ENCODE results near the gene NRF1.

Gene NRF1

GRCh38 chr7:129767120-129768015 lies 155.8 kb downstream of the NRF1 start:
- no peak overlapping the region for H3K4me3 ChIP-seq (replicated peaks; ENCODE audit: low read depth, low read length)
- TF ChIP-seq CTCF (IDR thresholded peaks at IDR 0.05; ENCODE audit: low read depth, low read length, missing control alignments), result no peak
- DNase-seq (ENCODE audit: extremely low read depth, low read depth), result no peak

GRCh38 chr7:129768614-129769399 lies 157.3 kb downstream of the NRF1 start:
- DNase-seq (ENCODE audit: extremely low read depth, low read depth), result no peak
- H3K4me3 ChIP-seq (replicated peaks; ENCODE audit: low read depth, low read length), result no peak overlapping the region
- no peak for TF ChIP-seq CTCF (IDR thresholded peaks at IDR 0.05; ENCODE audit: low read depth, low read length, missing control alignments)

- TF ChIP-seq CTCF (IDR thresholded peaks at IDR 0.05; ENCODE audit: low read depth, low read length, missing control alignments), result no peak
- DNase-seq (ENCODE audit: extremely low read depth, low read depth), result no peak
- no peak overlapping the region for H3K4me3 ChIP-seq (replicated peaks; ENCODE audit: low read depth, low read length)
Measured at GRCh38 chr7:129769400-129769774, 157.9 kb downstream of the NRF1 start.

GRCh38 chr7:129769866-129770808 lies 158.6 kb downstream of the NRF1 start:
- DNase-seq (ENCODE audit: extremely low read depth, low read depth), result no peak
- no peak for TF ChIP-seq CTCF (IDR thresholded peaks at IDR 0.05; ENCODE audit: low read depth, low read length, missing control alignments)
- no peak overlapping the region for H3K4me3 ChIP-seq (replicated peaks; ENCODE audit: low read depth, low read length)

- TF ChIP-seq CTCF (IDR thresholded peaks at IDR 0.05; ENCODE audit: low read depth, low read length, missing control alignments), result no peak
- no peak overlapping the region for H3K4me3 ChIP-seq (replicated peaks; ENCODE audit: low read depth, low read length)
- no peak for DNase-seq (ENCODE audit: extremely low read depth, low read depth)
Measured at GRCh38 chr7:129771201-129771927, 159.8 kb downstream of the NRF1 start.
